Motor neuron (in vitro differentiated cells): ENCODE results near the gene ZNRF2. TPM values are rescaled to one million over a fixed set of nuclear protein-coding genes. Genes with fewer than 3 reads are reported as not detected.
"Not testable (repeated sequence)": the region's sequence is repeated elsewhere in the genome, so short reads cannot be mapped to it uniquely, and the experiment has no call there.

Experiments
- ATAC-seq, 8 experiments: fragments of 200-7000 bp; cut with Tn5 transposase; replicated peaks in 6 of 8; 2 replicates each; pipeline ENCODE4 v1.8.0; 2021; ENCODE audit warnings: mild to moderate bottlenecking in 8 of 8, moderate library complexity in 8 of 8
- H3K27ac ChIP-seq, 2 donors: fragments of 250-450 bp; sonication (Bioruptor Pico); 2 replicates each; pipeline ENCODE4 v1.9.0; 2021; ENCODE audit warnings: antibody characterized with exemption in 2 of 2, mild to moderate bottlenecking in 2 of 2, moderate library complexity in 1 of 2
- H3K4me1 ChIP-seq, 2 donors: fragments of 250-450 bp; sonication (Bioruptor Pico); replicated peaks in 1 of 2; 2 replicates each; pipeline ENCODE4 v1.6.1; 2021; ENCODE audit warnings: antibody characterized with exemption in 2 of 2, mild to moderate bottlenecking in 2 of 2, moderate library complexity in 1 of 2
- H3K4me3 ChIP-seq, 5 donors: fragments of 250-450 bp; sonication (Bioruptor Pico); 2 replicates each; pipeline ENCODE4 v1.9.0; 2021; ENCODE audit warnings: antibody characterized with exemption in 5 of 5, mild to moderate bottlenecking in 5 of 5, moderate library complexity in 4 of 5
- WGBS, 10 experiments: fragments of 450-650 bp; shearing (Covaris generic); methylation state at CpG; one replicate each; pipeline ENCODE4 v1.0.0; 2022; 5-methylcytosine and 5-hydroxymethylcytosine counted together
- in situ Hi-C, 9 experiments: fragments of 400-800 bp; cut with MboI; loops; one replicate each; pipeline ENCODE4 v1.15.0; 2021; ENCODE audit warnings: low sequenced_read_pairs in 9 of 9, low pct_unique_long_range_greater_than_20kb in 2 of 9; ENCODE audit not compliant: unreplicated experiment in 9 of 9
- total RNA-seq, 8 experiments: library from RNA; unstranded; fragments of 300-600 nt; gene quantifications; 2 replicates each; pipeline versions ENCODE4 v1.2.3 to v1.2.4, GENCODE V29; 2022

ZNRF2 gene
- total RNA-seq, 8 experiments from 2014 or later: 4.8 to 18.9 (median 7.3) TPM

GRCh38 chr7:30281791-30282190 is 2.6 kb upstream of the ZNRF2 start:
- ATAC-seq: peak in 2 of 8 experiments; percentile 4 to 5
- Histone ChIP-seq H3K4me3 (no peak overlapping the region), H3K27ac (no peak overlapping the region), H3K4me1 (peaks cover 0 to 9% of the 10 kb centered on the region in 2 donors)
- in situ Hi-C loops: loop anchor here in 2 of 9 experiments (25.0 kb wide), 1 partner anchor 281 kb away; no protein-coding TSS in a partner anchor
- 33 to 100% (median 71%) methylated on average over 1 of the region's 2 CpGs; no CpG with 5 or more reads in 3 of the 10 experiments for WGBS, 10 experiments

GRCh38 chr7:30282735-30283134 is 1.7 kb upstream of the ZNRF2 start:
- WGBS, 10 experiments: 50 to 90% (median 73%) methylated on average over 2 to 3 of the region's 3 CpGs; no CpG with 5 or more reads in 3 of the 10 experiments

GRCh38 chr7:30285067-30285535 is 704 bp downstream of the ZNRF2 start:
- Histone ChIP-seq H3K4me3 (peak overlapping the region; percentile 51 to 92 (median 61)), H3K27ac (peak overlapping the region; percentile 60 to 95), H3K4me1 (peaks cover 5 to 22% of the 10 kb centered on the region in 2 donors)
- peak; percentile 8 to 22 (median 12) for ATAC-seq
- in situ Hi-C loops: loop anchor here in 2 of 9 experiments (25.0 kb wide), 1 partner anchor 277 kb away; no protein-coding TSS in a partner anchor
- 0% methylated on average over 8 of the region's 72 CpGs; no CpG with 5 or more reads in 9 of the 10 experiments for WGBS, 10 experiments

More at GRCh38 chr7:30282735-30283134, 1.7 kb upstream of the ZNRF2 start:
- Histone ChIP-seq H3K4me1 (peaks cover 0 to 14% of the 10 kb centered on the region in 2 donors), H3K27ac (no peak overlapping the region), H3K4me3 (no peak overlapping the region)
- in situ Hi-C loops: loop anchor here in 2 of 9 experiments (25.0 kb wide), 1 partner anchor 280 kb away; no protein-coding TSS in a partner anchor
- no peak for ATAC-seq

GRCh38 chr7:30285536-30286284 is 1.3 kb downstream of the ZNRF2 start:
- peak overlapping the region; percentile 60 to 95 for H3K27ac ChIP-seq
- H3K4me1 ChIP-seq: peaks cover 5 to 22% of the 10 kb centered on the region in 2 donors
- ATAC-seq: peak in 1 of 8 experiments; percentile 0
- 0 to 1% (median 0%) methylated on average over 1 to 13 of the region's 79 CpGs; no CpG with 5 or more reads in 6 of the 10 experiments for WGBS, 10 experiments
- peak overlapping the region; percentile 51 to 92 (median 61) for H3K4me3 ChIP-seq
- in situ Hi-C loops: loop anchor here in 2 of 9 experiments (25.0 kb wide), 1 partner anchor 277 kb away; no protein-coding TSS in a partner anchor

- Histone ChIP-seq H3K4me3 (peak overlapping the region; percentile 51 to 92 (median 61)), H3K4me1 (peaks cover 5 to 22% of the 10 kb centered on the region in 2 donors), H3K27ac (no peak overlapping the region)
- WGBS, 10 experiments: 26 to 93% (median 58%) methylated on average over 2 to 11 of the region's 11 CpGs
- in situ Hi-C loops: loop anchor here in 2 of 9 experiments (25.0 kb wide), 1 partner anchor 276 kb away; no protein-coding TSS in a partner anchor
- no peak for ATAC-seq
Measured at GRCh38 chr7:30286749-30287148, 2.4 kb downstream of the ZNRF2 start.

- ATAC-seq, H3K27ac ChIP-seq: not testable (repeated sequence)
- peaks cover 5 to 22% of the 10 kb centered on the region in 2 donors for H3K4me1 ChIP-seq
- H3K4me3 ChIP-seq: peak overlapping the region in 1 of 5 donors; percentile 11
- in situ Hi-C loops: loop anchor here in 2 of 9 experiments (25.0 kb wide), 1 partner anchor 275 kb away; no protein-coding TSS in a partner anchor
- 20 to 60% (median 38%) methylated on average over 1 to 2 of the region's 3 CpGs; no CpG with 5 or more reads in 6 of the 10 experiments for WGBS, 10 experiments
Measured at GRCh38 chr7:30287625-30288024, 3.2 kb downstream of the ZNRF2 start.

- H3K4me1 ChIP-seq: peaks cover 5 to 22% of the 10 kb centered on the region in 2 donors
- not testable (repeated sequence) for ATAC-seq, H3K4me3 ChIP-seq, H3K27ac ChIP-seq
- in situ Hi-C loops: loop anchor here in 2 of 9 experiments (25.0 kb wide), 1 partner anchor 273 kb away; no protein-coding TSS in a partner anchor
- WGBS, 10 experiments: 100% methylated on average over 1 of the region's 2 CpGs; no CpG with 5 or more reads in 9 of the 10 experiments
Measured at GRCh38 chr7:30289634-30290033, 5.2 kb downstream of the ZNRF2 start.

GRCh38 chr7:30290317-30290716 is 5.9 kb downstream of the ZNRF2 start:
- ATAC-seq, H3K27ac ChIP-seq, H3K4me3 ChIP-seq: not testable (repeated sequence)
- in situ Hi-C loops: loop anchor here in 2 of 9 experiments (25.0 kb wide), 1 partner anchor 272 kb away; no protein-coding TSS in a partner anchor
- 40 to 100% (median 83%) methylated on average over 1 to 3 of the region's 3 CpGs for WGBS, 10 experiments
- peaks cover 5 to 22% of the 10 kb centered on the region in 2 donors for H3K4me1 ChIP-seq

GRCh38 chr7:30292416-30293038 is 8.1 kb downstream of the ZNRF2 start:
- not testable (repeated sequence) for H3K27ac ChIP-seq, H3K4me1 ChIP-seq, ATAC-seq, H3K4me3 ChIP-seq
- WGBS, 10 experiments: 77 to 100% (median 100%) methylated on average over 1 to 2 of the region's 3 CpGs; no CpG with 5 or more reads in 1 of the 10 experiments
- in situ Hi-C loops: loop anchor here in 2 of 9 experiments (25.0 kb wide), 1 partner anchor 270 kb away; no protein-coding TSS in a partner anchor

GRCh38 chr7:30296304-30296703 is 11.9 kb downstream of the ZNRF2 start:
- in situ Hi-C loops: loop anchor here in 2 of 9 experiments (25.0 kb wide), 1 partner anchor 266 kb away; no protein-coding TSS in a partner anchor
- no CpG with 5 or more reads among the region's 2 CpGs for WGBS, 10 experiments
- not testable (repeated sequence) for ATAC-seq, H3K4me3 ChIP-seq, H3K27ac ChIP-seq, H3K4me1 ChIP-seq

- H3K4me1 ChIP-seq, H3K27ac ChIP-seq, H3K4me3 ChIP-seq, ATAC-seq: not testable (repeated sequence)
- WGBS, 10 experiments: 50 to 100% (median 98%) methylated on average over 1 of the region's 1 CpG; no CpG with 5 or more reads in 2 of the 10 experiments
- in situ Hi-C loops: loop anchor here in 2 of 9 experiments (25.0 kb wide), 1 partner anchor 265 kb away; no protein-coding TSS in a partner anchor
Measured at GRCh38 chr7:30297499-30297898, 13.1 kb downstream of the ZNRF2 start.

- not testable (repeated sequence) for H3K4me3 ChIP-seq, H3K4me1 ChIP-seq, H3K27ac ChIP-seq
- 30 to 100% (median 89%) methylated on average over 2 to 3 of the region's 3 CpGs; no CpG with 5 or more reads in 6 of the 10 experiments for WGBS, 10 experiments
- in situ Hi-C loops: loop anchor here in 2 of 9 experiments (25.0 kb wide), 1 partner anchor 264 kb away; no protein-coding TSS in a partner anchor
- peak in 1 of 8 experiments; percentile 39 for ATAC-seq
Measured at GRCh38 chr7:30298409-30298808, 14.0 kb downstream of the ZNRF2 start.
